HepG2 (cell line): ENCODE results near the gene ADARB2. TPM values are rescaled to one million over a fixed set of nuclear protein-coding genes. Genes with fewer than 3 reads are reported as not detected.

Source experiments
- ATAC-seq: fragments of 200-7000 bp; cut with Tn5 transposase; 3 replicates; pipeline ENCODE4 v1.9.1; 2020; ENCODE audit warnings: mild to moderate bottlenecking, moderate library complexity
- BruUV-seq: library from RNA; stranded (reverse); fragments of 400-500 nt; replicated peaks from 2 replicates; lab custom pipeline; 2021; lab: Mats Ljungman, UMichigan
- CTCF ChIA-PET: fragments of 300-600 bp; formaldehyde crosslinking; extraction: SDS; loops from one replicate; lab custom pipeline; 2021; ENCODE audit warnings: low total read pairs, inconsistent platforms, low intra/inter-chr PET ratio; lab: Yijun Ruan, JAX
- POLR2A ChIA-PET: fragments of 350-600 bp; sonication (Branson Sonifier 250); formaldehyde crosslinking; loops from one replicate; lab custom pipeline; 2020; ENCODE audit warnings: antibody characterized with exemption, inconsistent platforms; lab: Yijun Ruan, JAX
- DNase-seq: peaks from one replicate; pipeline ENCODE4 v3.0.0-alpha.2; 2015; ENCODE audit warnings: low spot score
- FAIRE-seq: peaks from 3 replicates; lab custom pipeline; 2011; peaks lifted over from hg19 to GRCh38; lab: Jason Lieb, UNC
- H2AFZ ChIP-seq: one replicate; pipeline ENCODE4 v1.6.1; 2011; ENCODE audit warnings: low read length, inconsistent platforms
- H3K27ac ChIP-seq: fragments of 300-600 bp; 3 replicates; pipeline ENCODE4 v1.8.0; 2011; ENCODE audit warnings: mixed run types, mild to moderate bottlenecking, mixed read lengths, low read length, inconsistent platforms; ENCODE audit not compliant: insufficient read depth; ENCODE audit errors: extremely low read length
- H3K27me3 ChIP-seq, 2 experiments: fragments of 200-600 bp in 1 of 2; 2 replicates in 1 of 2; 3 replicates in 1 of 2; pipeline versions ENCODE4 v1.6.0 to v1.8.0; 2011; ENCODE audit warnings: low read length in 2 of 2, mild to moderate bottlenecking in 2 of 2, moderate library complexity in 2 of 2, inconsistent platforms in 1 of 2; ENCODE audit not compliant: insufficient read depth in 2 of 2, control insufficient read depth in 1 of 2
- H3K36me3 ChIP-seq, 2 experiments: fragments of 200-600 bp in 1 of 2; replicated peaks in 1 of 2; 2 replicates in 1 of 2; 3 replicates in 1 of 2; pipeline versions ENCODE4 v1.5.1 to v1.8.0; 2011; ENCODE audit warnings: low read length in 2 of 2, inconsistent platforms in 1 of 2; ENCODE audit not compliant: insufficient read depth in 2 of 2, control insufficient read depth in 1 of 2
- H3K4me1 ChIP-seq: 2 replicates; pipeline ENCODE4 v1.5.1; 2012; ENCODE audit warnings: low read length, inconsistent platforms; ENCODE audit not compliant: insufficient read depth
- H3K4me2 ChIP-seq: 2 replicates; pipeline ENCODE4 v1.6.0; 2011; ENCODE audit warnings: low read depth, low read length, inconsistent platforms
- H3K4me3 ChIP-seq, 3 experiments: fragments of 200-600 bp in 1 of 3; sonication (generic), shearing (Covaris generic) in 1 of 3; replicated peaks in 1 of 3; 2 replicates each; pipeline ENCODE4 v1.5.1; 2011 to 2016; ENCODE audit warnings: low read length in 3 of 3, inconsistent platforms in 2 of 3, low read depth in 2 of 3, mild to moderate bottlenecking in 2 of 3, control low read depth in 1 of 3, mixed read lengths in 1 of 3; ENCODE audit not compliant: insufficient read depth in 1 of 3
- H3K79me2 ChIP-seq: one replicate; pipeline ENCODE4 v1.6.1; 2011; ENCODE audit warnings: low read length, inconsistent platforms; ENCODE audit not compliant: insufficient read depth
- H3K9ac ChIP-seq: 2 replicates; pipeline ENCODE4 v1.6.0; 2011; ENCODE audit warnings: mild to moderate bottlenecking, low read depth, low read length, inconsistent platforms; ENCODE audit not compliant: insufficient read depth
- H3K9me3 ChIP-seq: 2 replicates; pipeline ENCODE4 v1.5.1; 2012; ENCODE audit warnings: mild to moderate bottlenecking, low read length
- H4K20me1 ChIP-seq: 2 replicates; pipeline ENCODE4 v1.6.0; 2011; ENCODE audit warnings: inconsistent platforms, mild to moderate bottlenecking, low read length, moderate library complexity; ENCODE audit not compliant: insufficient read depth
- ATF7-NPFF ChIP-seq: sonication (generic); formaldehyde crosslinking; IDR thresholded peaks from 2 replicates; pipeline ENCODE4 v1.8.1; 2023; ENCODE audit warnings: mild to moderate bottlenecking, low read depth, missing genetic modification reagents, moderate library complexity
- ELF4 ChIP-seq: sonication (generic); formaldehyde crosslinking; IDR thresholded peaks from 2 replicates; pipeline ENCODE4 v1.5.0; 2020; ENCODE audit warnings: missing genetic modification reagents, mild to moderate bottlenecking, moderate library complexity, borderline replicate concordance
- KDM1A ChIP-seq: IDR thresholded peaks from 2 replicates; pipeline ENCODE4 v1.6.1; 2016; ENCODE audit warnings: missing compliant biosample characterization
- MATR3 ChIP-seq: sonication (generic); formaldehyde crosslinking; IDR thresholded peaks from 2 replicates; pipeline ENCODE4 v1.4.0; 2020; ENCODE audit warnings: missing genetic modification reagents
- NCOA5 ChIP-seq: sonication (generic); formaldehyde crosslinking; IDR thresholded peaks from 2 replicates; pipeline ENCODE4 v1.4.0; 2020; ENCODE audit warnings: missing genetic modification reagents
- POLR2G ChIP-seq: fragments of 200-400 bp; formaldehyde crosslinking; IDR thresholded peaks from 2 replicates; pipeline ENCODE4 v1.6.1; 2018; ENCODE audit warnings: mild to moderate bottlenecking, low read depth, low read length, moderate library complexity
- SP140L ChIP-seq: sonication (generic); formaldehyde crosslinking; IDR thresholded peaks from 2 replicates; pipeline ENCODE4 v1.4.0; 2020; ENCODE audit warnings: missing genetic modification reagents, borderline replicate concordance
- TBL1XR1 ChIP-seq: fragments of 150-350 bp; IDR thresholded peaks from 2 replicates; pipeline ENCODE4 v1.6.1; 2014; ENCODE audit warnings: borderline replicate concordance, low read length; ENCODE audit not compliant: partially characterized antibody
- TCF12 ChIP-seq, 2 experiments: fragments of 450-650 bp in 1 of 2; sonication (generic) in 1 of 2; formaldehyde crosslinking in 1 of 2; IDR thresholded peaks; 2 replicates each; pipeline versions ENCODE4 v1.6.1 to v1.8.0; 2017 to 2022; ENCODE audit warnings: antibody characterized with exemption in 1 of 2, mild to moderate bottlenecking in 1 of 2, missing genetic modification reagents in 1 of 2, moderate library complexity in 1 of 2
- ZFP1 ChIP-seq: IDR thresholded peaks from 2 replicates; pipeline ENCODE4 v1.6.1; 2016
- ZNF343 ChIP-seq: sonication (generic); formaldehyde crosslinking; IDR thresholded peaks from 2 replicates; pipeline ENCODE4 v1.4.0; 2020; ENCODE audit warnings: mild to moderate bottlenecking, missing genetic modification reagents
- ZNF546 ChIP-seq: sonication (generic); formaldehyde crosslinking; conservative IDR thresholded peaks from 2 replicates; pipeline ENCODE4 v1.8.1; 2023; ENCODE audit warnings: mild to moderate bottlenecking, missing genetic modification reagents
- ZNF720 ChIP-seq: sonication (generic); formaldehyde crosslinking; IDR thresholded peaks from 2 replicates; pipeline ENCODE4 v1.4.0; 2020; ENCODE audit warnings: missing genetic modification reagents
- WGBS: methylation state at CpG from one replicate; pipeline ENCODE4 v1.1.6; 2017; ENCODE audit warnings: low lambda C conversion rate; 5-methylcytosine and 5-hydroxymethylcytosine counted together
- in situ Hi-C: cut with HindIII; loops from 2 replicates; pipeline ENCODE4 v1.10.0; 2017; ENCODE audit warnings: low pct_unique_long_range_greater_than_20kb; ENCODE audit not compliant: extremely low pct_ligation_motif_present
- intact Hi-C: fragments of 100-400 bp; cut with micrococcal nuclease; formaldehyde crosslinking; loops from one replicate; pipeline ENCODE4 v1.10.0; 2022; ENCODE audit not compliant: unreplicated experiment
- polyA plus RNA-seq, 8 experiments: library from polyadenylated mRNA; depleted of rRNA in 3 of 8; stranded (reverse) in 7 of 8; unstranded in 1 of 8; fragments of >200 nt; fragmentation: Illumina TruSeq in 4 of 8; extraction: Trizol in 4 of 8; gene quantifications; 2 replicates each; pipeline versions ENCODE4 v1.2.1 to v1.2.3, GENCODE V29; 2011 to 2016; ENCODE audit warnings: low read depth in 4 of 8, missing spikeins in 1 of 8, mixed read lengths in 1 of 8; ENCODE audit not compliant: insufficient read depth in 1 of 8
- total RNA-seq, 5 experiments: library from RNA; depleted of rRNA; stranded (reverse); fragments of >200 nt; fragmentation: Illumina TruSeq; extraction: Trizol; gene quantifications; 2 replicates each; pipeline ENCODE4 v1.2.3, GENCODE V29; 2016; ENCODE audit warnings: low read depth in 1 of 5
- TF ChIP-seq, protein P1 (sequence below): sonication (generic); formaldehyde crosslinking; IDR thresholded peaks from 2 replicates; pipeline ENCODE4 v1.8.0; 2023; ENCODE audit warnings: mild to moderate bottlenecking, missing genetic modification reagents
- TF ChIP-seq, protein P2 (sequence below): sonication (generic); formaldehyde crosslinking; IDR thresholded peaks from 2 replicates; pipeline ENCODE4 v1.4.0; 2020; ENCODE audit warnings: mild to moderate bottlenecking, low read depth, missing genetic modification reagents

Gene ADARB2
- total and polyA plus RNA-seq, 2 of the 13 experiments (the other 11 are each of a cell fraction or from before 2014, with no cell fraction given), result not detected

DNA sequence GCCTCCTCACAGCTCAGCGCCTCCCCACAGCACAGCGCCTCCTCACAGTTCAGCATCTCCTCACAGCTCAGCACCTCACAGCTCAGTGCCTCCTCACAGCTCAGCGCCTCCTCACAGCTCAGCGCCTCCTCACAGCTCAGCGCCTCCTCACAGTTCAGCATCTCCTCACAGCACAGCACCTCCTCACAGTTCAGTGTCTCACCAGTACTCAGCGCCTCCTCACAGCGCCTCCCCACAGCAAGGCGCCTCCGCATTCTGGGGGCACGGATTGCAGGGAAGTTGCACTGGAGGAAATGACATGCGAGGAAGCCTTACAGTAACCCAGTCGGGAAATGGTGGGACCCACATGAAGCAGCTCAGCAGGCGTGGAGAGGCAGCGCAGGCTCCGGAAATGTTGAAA lies 409.6 kb downstream of the ADARB2 start:
- Histone ChIP-seq H3K27ac (no peak overlapping the region), H3K9ac (no peak overlapping the region), H3K9me3 (no peaks in the 10 kb centered on the region), H3K36me3 (no peaks in the 10 kb centered on the region), H3K4me1 (no peaks in the 10 kb centered on the region), H3K4me3 (no peak overlapping the region), H4K20me1 (no peaks in the 10 kb centered on the region)
- no peak for ATAC-seq
- POLR2A ChIA-PET, result no interaction called here
- intact Hi-C loops, result no loop called here
- CTCF ChIA-PET, result no interaction called here
- no TSS peak for BruUV-seq
- FAIRE-seq, result no peak
- 72% methylated on average over 15 of the region's 15 CpGs for WGBS
- TF ChIP-seq ZNF343 (CRISPR knock-in tag), result no peak
- no peak for TF ChIP-seq NCOA5
- no peak for TF ChIP-seq ZNF546
- TF ChIP-seq ELF4 (CRISPR knock-in tag), result no peak
- TF ChIP-seq MATR3, result no peak
- TF ChIP-seq ZFP1 (CRISPR knock-in tag), result no peak
- TF ChIP-seq TBL1XR1, result no peak
- no peak for TF ChIP-seq KDM1A
- no peak for TF ChIP-seq ZNF720 (CRISPR knock-in tag)
- no peak for TF ChIP-seq TCF12 (IDR thresholded peaks at IDR 0.05)
- TF ChIP-seq TCF12 (CRISPR knock-in tag; IDR thresholded peaks at IDR 0.05), result no peak
- TF ChIP-seq, protein P1, sequence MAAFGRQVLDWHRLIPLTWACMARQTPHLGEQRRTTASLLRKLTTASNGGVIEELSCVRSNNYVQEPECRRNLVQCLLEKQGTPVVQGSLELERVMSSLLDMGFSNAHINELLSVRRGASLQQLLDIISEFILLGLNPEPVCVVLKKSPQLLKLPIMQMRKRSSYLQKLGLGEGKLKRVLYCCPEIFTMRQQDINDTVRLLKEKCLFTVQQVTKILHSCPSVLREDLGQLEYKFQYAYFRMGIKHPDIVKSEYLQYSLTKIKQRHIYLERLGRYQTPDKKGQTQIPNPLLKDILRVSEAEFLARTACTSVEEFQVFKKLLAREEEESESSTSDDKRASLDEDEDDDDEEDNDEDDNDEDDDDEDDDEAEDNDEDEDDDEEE (CRISPR knock-in tag), result no peak
- TF ChIP-seq POLR2G, result no peak
- TF ChIP-seq, protein P2, sequence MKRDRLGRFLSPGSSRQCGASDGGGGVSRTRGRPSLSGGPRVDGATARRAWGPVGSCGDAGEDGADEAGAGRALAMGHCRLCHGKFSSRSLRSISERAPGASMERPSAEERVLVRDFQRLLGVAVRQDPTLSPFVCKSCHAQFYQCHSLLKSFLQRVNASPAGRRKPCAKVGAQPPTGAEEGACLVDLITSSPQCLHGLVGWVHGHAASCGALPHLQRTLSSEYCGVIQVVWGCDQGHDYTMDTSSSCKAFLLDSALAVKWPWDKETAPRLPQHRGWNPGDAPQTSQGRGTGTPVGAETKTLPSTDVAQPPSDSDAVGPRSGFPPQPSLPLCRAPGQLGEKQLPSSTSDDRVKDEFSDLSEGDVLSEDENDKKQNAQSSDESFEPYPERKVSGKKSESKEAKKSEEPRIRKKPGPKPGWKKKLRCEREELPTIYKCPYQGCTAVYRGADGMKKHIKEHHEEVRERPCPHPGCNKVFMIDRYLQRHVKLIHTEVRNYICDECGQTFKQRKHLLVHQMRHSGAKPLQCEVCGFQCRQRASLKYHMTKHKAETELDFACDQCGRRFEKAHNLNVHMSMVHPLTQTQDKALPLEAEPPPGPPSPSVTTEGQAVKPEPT, result no peak
- no peak for TF ChIP-seq ATF7-NPFF
- no peak for TF ChIP-seq SP140L (CRISPR knock-in tag)
- TF ChIP-seq, all 625 proteins: peak for 0
- in situ Hi-C loops, result no loop called here
- no peak for DNase-seq
- Histone ChIP-seq H2AFZ (no peak overlapping the region), H3K27me3 (peaks cover 0 to 17% of the 10 kb centered on the region in 2 experiments; a peak in 3 of 5 replicates), H3K79me2 (no peaks in the 10 kb centered on the region), H3K4me2 (no peak overlapping the region)
